Activated gamma-delta T cell treated with Interleukin-2 at 50 U/mL for 16 hours (primary cell): ENCODE data around the gene CLEC3B.
"Not testable (repeated sequence)": the region's sequence is repeated elsewhere in the genome, so short reads cannot be mapped to it uniquely, and the experiment has no call there.

Experiments used
- DNase-seq: peaks from one replicate; pipeline ENCODE4 v3.0.0-alpha.2; 2020

Gene CLEC3B

GRCh38 chr3:45071075-45071474 lies 45.0 kb downstream of the CLEC3B start:
- no peak for DNase-seq

GRCh38 chr3:45075821-45076625 lies 49.9 kb downstream of the CLEC3B start:
- DNase-seq = no peak

- DNase-seq = not testable (repeated sequence)
Observed at GRCh38 chr3:45078256-45078655, 52.2 kb downstream of the CLEC3B start.

- no peak for DNase-seq
Observed at GRCh38 chr3:45078910-45079522, 52.9 kb downstream of the CLEC3B start.

- no peak for DNase-seq
Observed at GRCh38 chr3:45079715-45080114, 53.6 kb downstream of the CLEC3B start.

GRCh38 chr3:45080824-45081223 lies 54.7 kb downstream of the CLEC3B start:
- no peak for DNase-seq

GRCh38 chr3:45081506-45082141 lies 55.5 kb downstream of the CLEC3B start:
- no peak for DNase-seq

- DNase-seq = no peak
Observed at GRCh38 chr3:45082142-45082538, 56.0 kb downstream of the CLEC3B start.

GRCh38 chr3:45083023-45083422 lies 56.9 kb downstream of the CLEC3B start:
- no peak for DNase-seq

GRCh38 chr3:45084361-45084760 lies 58.3 kb downstream of the CLEC3B start:
- no peak for DNase-seq

GRCh38 chr3:45084820-45085816 lies 59.0 kb downstream of the CLEC3B start:
- no peak for DNase-seq
